Central memory CD8-positive, alpha-beta T cell (primary cell): ENCODE measurements around the gene PRKAR1B.

Source experiments
- ATAC-seq: fragments of 150-1000 bp; cut with Tn5 transposase; replicated peaks from 2 replicates; pipeline ENCODE4 v1.10.0; 2022; ENCODE audit warnings: mild to moderate bottlenecking, moderate FRiP score, moderate number of reproducible peaks; ENCODE audit not compliant: poor library complexity, severe bottlenecking; ENCODE audit errors: extremely low read depth
- DNase-seq, 2 donors: peaks; one replicate each; pipeline ENCODE4 v3.0.0; 2021; ENCODE audit warnings: low spot score in 2 of 2
- H3K27ac Mint-ChIP-seq: one replicate; pipeline ENCODE4 v1.8.0; 2022; ENCODE audit warnings: low read depth, mild to moderate bottlenecking, moderate library complexity, mixed read lengths
- H3K27me3 Mint-ChIP-seq: one replicate; pipeline ENCODE4 v1.8.0; 2022; ENCODE audit warnings: mixed read lengths
- H3K36me3 Mint-ChIP-seq: one replicate; pipeline ENCODE4 v1.8.0; 2022; ENCODE audit warnings: mild to moderate bottlenecking, moderate library complexity, mixed read lengths; ENCODE audit not compliant: insufficient read depth
- H3K4me1 Mint-ChIP-seq: one replicate; pipeline ENCODE4 v1.8.0; 2022; ENCODE audit warnings: mixed read lengths
- H3K4me3 Mint-ChIP-seq: one replicate; pipeline ENCODE4 v1.8.0; 2022; ENCODE audit warnings: mild to moderate bottlenecking, moderate library complexity, mixed read lengths
- H3K9me3 Mint-ChIP-seq: one replicate; pipeline ENCODE4 v1.8.0; 2022; ENCODE audit warnings: mixed read lengths

Gene PRKAR1B

DNA sequence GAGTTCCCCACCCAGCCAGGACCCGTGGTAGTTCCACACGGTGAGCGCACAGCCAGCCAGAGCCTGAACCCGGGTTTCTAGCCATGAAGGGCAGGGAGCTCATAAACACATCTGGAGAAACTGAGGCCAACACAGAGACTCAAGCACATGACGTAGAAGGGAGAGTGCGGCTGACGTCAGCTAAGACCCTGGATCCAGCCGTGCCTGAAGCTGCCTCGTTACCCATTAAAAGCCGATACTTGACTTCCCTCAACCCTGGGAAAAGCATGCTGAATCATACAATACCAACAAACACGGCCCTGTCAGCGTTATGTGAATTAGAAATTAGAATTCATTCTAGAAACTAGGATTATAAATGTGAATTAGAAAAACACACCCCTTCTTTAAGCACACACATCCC is 142.3 kb downstream of the PRKAR1B start:
- Mint-ChIP-seq H3K27ac (peak overlapping the region; percentile 93), H3K9me3 (peaks cover 11% of the 10 kb centered on the region), H3K36me3 (peaks cover 16% of the 10 kb centered on the region), H3K4me1 (peaks cover 28% of the 10 kb centered on the region), H3K4me3 (peak overlapping the region; percentile 86), H3K27me3 (no peaks in the 10 kb centered on the region)
- ATAC-seq (no peak), DNase-seq (no peak)

DNA sequence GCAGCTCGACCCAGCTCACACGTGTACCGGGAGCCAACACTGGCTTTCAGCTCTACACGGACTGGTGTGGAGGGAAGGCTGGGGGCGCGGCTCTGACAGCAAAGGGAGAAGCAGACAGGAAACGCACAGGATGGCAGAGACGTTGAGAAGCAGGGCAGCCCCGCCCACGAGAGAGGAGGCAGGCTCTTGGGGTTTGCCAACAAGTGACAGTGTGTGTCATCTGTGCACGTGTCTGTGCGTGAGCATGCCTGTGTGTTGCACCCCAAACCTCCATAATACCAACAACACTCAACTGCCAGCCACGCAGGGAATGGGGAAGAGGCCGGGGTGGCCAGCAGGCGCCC is 143.0 kb downstream of the PRKAR1B start:
- peaks cover 15% of the 10 kb centered on the region for H3K36me3 Mint-ChIP-seq
- peaks cover 28% of the 10 kb centered on the region for H3K4me1 Mint-ChIP-seq
- peak overlapping the region; percentile 93 for H3K27ac Mint-ChIP-seq
- H3K27me3 Mint-ChIP-seq = no peaks in the 10 kb centered on the region
- peak overlapping the region; percentile 86 for H3K4me3 Mint-ChIP-seq
- peak; percentile 99 for ATAC-seq
- peaks cover 11% of the 10 kb centered on the region for H3K9me3 Mint-ChIP-seq
- DNase-seq = peak; percentile 71 to 86

DNA sequence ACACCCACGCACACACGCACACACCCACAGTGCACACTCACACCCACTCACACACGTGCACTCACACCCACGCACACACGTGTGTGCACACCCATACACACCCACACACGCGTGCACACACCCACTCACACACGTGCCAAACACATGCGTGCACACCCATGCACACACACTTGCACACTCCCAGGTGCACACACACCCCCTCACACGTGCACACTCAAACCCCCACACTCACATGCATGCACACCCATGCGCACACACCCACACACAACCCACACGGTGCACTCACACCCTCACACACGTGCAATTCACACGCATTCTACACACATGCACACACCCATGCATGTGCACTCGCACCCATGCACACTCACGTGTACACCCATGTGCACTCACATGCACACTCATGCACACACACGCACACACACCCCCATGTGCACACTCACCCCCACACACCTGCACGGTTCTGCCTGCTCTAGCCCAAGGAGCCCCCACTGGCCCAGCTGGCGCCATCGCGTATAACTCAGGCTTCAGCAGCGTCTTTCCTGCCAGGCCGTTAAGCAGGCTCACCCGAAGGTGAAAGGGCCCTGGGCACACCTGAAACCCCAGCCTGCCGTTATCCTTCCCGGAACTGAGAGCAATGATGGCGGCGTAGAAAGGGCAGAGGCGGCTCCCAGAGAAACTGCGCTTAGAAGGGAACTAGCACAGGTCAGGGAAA is 143.5 kb downstream of the PRKAR1B start:
- peaks cover 13% of the 10 kb centered on the region for H3K36me3 Mint-ChIP-seq
- no peak for DNase-seq
- H3K27ac Mint-ChIP-seq = peak overlapping the region; percentile 93
- H3K27me3 Mint-ChIP-seq = no peaks in the 10 kb centered on the region
- H3K4me3 Mint-ChIP-seq = peak overlapping the region; percentile 86
- peaks cover 28% of the 10 kb centered on the region for H3K4me1 Mint-ChIP-seq
- ATAC-seq = peak; percentile 37
- H3K9me3 Mint-ChIP-seq = peaks cover 5% of the 10 kb centered on the region

DNA sequence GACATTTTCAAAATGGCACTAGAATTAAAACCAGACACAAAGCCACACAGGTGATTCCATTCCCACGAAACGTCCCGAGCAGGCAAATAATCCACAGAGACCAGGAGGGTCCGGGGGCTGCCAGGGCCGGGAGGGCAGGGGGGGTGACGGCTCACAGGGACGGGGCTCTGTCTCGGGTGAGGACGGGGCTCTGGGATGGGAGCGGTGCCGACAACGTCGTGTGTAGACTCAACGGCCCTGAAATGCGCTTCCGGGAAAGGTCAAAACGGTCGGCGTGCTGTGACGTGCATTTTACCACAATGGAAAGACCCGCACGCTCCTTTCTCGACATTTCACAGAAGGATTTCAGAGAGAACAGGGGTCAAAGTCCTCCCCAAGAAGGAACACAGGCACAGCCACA is 144.2 kb downstream of the PRKAR1B start:
- DNase-seq = no peak
- H3K36me3 Mint-ChIP-seq = peaks cover 8% of the 10 kb centered on the region
- no peaks in the 10 kb centered on the region for H3K9me3 Mint-ChIP-seq
- H3K27ac Mint-ChIP-seq = peak overlapping the region; percentile 93
- no peak for ATAC-seq
- no peaks in the 10 kb centered on the region for H3K27me3 Mint-ChIP-seq
- peak overlapping the region; percentile 86 for H3K4me3 Mint-ChIP-seq
- H3K4me1 Mint-ChIP-seq = peaks cover 28% of the 10 kb centered on the region

DNA sequence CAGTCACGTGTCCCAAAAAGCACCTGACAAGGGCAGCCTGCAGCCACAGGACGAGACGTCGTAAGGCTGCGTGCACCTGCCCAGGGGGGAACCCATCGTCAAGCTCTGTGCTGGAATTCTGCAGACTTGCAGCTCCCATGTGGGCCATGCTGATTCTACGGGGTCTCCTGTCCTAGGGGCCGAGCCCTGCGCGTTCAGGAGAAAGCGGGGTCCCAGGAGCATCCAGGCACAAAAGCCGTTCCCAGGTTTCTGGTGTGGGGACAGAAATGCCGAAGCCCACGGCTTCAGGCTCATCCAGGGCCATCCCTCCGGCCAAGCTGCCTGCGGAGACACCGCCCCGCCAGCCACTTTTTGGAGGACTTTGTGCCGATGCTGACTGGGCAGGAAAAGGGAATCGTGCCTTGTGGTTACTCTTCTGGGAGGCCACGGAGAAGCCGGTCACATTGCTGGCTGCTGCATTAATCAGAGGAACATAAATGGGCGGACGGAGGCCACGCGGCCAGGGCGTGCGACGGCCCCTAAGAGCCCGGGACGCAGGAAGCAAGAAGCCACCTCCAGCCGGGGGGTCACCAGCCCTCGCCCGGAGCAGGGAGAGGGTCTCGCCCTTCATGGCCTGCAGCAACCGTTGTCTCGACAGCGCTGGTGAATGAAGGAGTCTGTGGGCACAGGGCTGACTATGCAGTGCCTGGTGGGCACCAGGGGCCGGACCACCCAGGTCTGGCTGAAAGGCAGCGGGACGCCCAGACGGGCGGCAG is 144.8 kb downstream of the PRKAR1B start:
- ATAC-seq (no peak), DNase-seq (no peak)
- Mint-ChIP-seq H3K27ac (no peak overlapping the region), H3K4me3 (peak overlapping the region; percentile 47), H3K4me1 (peaks cover 28% of the 10 kb centered on the region), H3K9me3 (no peaks in the 10 kb centered on the region), H3K36me3 (peaks cover 8% of the 10 kb centered on the region), H3K27me3 (no peaks in the 10 kb centered on the region)

DNA sequence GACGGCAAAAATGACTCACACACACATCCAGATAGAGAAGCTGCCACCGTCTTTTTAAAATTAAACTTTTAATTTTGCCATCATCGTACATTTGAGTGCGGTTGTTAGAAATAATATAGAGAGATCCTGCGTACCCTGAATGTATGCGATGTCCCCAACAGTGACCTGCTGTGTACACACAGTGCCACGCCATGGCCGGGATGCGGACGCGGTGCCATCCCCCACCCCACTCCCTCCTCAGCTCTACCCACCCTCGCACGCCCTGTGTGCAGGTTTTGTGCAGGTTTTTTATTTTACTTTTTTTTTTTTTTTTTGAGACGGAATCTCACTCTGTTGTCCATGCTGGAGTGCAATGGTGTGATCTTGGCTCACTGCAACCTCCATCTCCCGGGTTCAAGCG is 148.7 kb downstream of the PRKAR1B start:
- Mint-ChIP-seq H3K4me3 (no peak overlapping the region), H3K36me3 (peaks cover 3% of the 10 kb centered on the region), H3K4me1 (peaks cover 8% of the 10 kb centered on the region), H3K27ac (no peak overlapping the region), H3K9me3 (no peaks in the 10 kb centered on the region), H3K27me3 (no peaks in the 10 kb centered on the region)
- DNase-seq (no peak), ATAC-seq (no peak)

DNA sequence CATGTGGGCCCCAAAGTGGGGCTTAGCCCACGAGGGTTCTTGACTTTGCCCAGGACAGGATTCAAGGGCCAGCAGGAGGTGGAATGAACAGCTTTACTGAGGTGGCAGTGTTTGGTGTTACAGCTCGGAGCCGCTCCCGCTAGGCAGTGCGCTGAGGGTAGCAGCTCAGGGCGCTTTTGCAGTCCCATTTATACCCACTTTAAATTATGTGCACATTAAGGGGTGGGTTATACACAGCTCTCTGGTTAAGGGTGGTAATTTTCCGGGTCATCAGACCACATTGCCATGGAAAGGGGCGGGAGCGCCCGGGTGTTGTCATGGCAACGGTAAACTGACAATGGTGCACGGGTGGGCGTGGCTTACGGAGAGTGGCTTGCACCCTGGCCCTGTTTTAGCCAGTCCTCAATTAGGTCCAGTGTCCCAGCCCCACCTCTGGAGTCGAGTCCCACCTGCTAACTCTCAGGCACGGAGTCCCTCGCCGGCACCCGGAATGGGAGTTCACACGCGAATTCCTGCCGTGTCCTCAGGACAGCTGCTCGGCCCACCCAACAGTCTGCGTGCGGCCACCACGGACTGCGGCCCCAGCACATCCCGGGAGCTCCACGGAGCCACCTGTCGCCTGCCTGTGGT is 149.2 kb downstream of the PRKAR1B start:
- Mint-ChIP-seq H3K27ac (no peak overlapping the region), H3K4me3 (no peak overlapping the region), H3K36me3 (no peaks in the 10 kb centered on the region), H3K9me3 (no peaks in the 10 kb centered on the region), H3K27me3 (no peaks in the 10 kb centered on the region), H3K4me1 (peaks cover 6% of the 10 kb centered on the region)
- ATAC-seq (no peak), DNase-seq (no peak)

DNA sequence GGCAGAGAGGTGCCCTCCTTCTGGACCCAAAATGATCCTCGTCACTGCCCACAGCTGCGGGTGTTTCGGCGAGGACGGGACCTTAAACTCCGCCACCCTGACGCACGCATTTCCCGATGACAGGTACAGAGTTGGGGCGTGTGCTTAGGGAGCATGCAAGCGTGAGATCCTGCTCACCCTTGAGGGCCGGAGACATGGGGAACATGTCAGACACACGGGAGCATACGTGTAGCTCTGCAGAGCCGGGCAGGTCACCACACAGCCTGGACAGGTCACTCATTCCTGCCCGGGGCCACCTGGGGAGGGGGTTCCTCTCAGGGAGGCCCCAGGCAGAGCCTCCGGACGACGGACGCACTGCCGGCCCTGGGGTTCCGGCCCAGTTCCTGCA is 149.8 kb downstream of the PRKAR1B start:
- peaks cover 6% of the 10 kb centered on the region for H3K4me1 Mint-ChIP-seq

DNA sequence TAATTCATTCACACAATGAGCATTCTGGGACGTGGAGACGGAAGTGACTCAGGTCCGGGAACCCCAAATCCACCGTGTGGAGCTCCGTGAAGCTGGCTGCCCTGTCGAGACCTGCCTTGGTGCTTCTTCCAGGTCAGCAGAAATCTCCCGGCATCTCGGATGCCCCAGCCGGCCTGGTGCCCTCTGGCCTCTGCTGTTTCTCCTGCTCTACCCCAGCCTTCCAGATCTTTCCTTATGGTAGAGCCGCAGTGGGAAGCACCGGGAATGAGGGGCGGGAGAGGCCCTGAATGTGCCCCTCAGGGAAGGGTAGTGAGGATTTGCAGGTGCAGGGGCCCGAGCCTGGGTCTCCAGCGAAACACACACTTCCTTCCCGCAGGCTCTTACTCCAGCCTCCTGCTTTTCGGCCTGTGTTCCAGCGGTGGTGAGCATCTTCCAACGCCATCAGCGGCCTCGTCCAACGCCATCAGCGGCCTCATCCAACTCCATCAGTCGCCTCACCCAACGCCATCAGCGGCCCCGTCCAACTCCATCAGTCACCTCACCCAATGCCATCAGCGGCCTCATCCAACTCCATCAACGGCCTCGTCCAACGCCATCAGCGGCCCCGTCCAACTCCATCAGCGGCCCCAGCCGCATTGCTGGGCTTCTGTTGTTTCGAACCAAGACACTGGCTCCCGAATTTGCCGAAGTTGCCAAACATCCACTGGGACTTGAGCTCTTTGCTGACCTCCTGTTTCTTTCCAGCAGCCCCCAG is 150.4 kb downstream of the PRKAR1B start:
- Mint-ChIP-seq H3K27me3 (no peaks in the 10 kb centered on the region), H3K9me3 (no peaks in the 10 kb centered on the region), H3K4me1 (peaks cover 6% of the 10 kb centered on the region), H3K4me3 (no peak overlapping the region), H3K27ac (no peak overlapping the region), H3K36me3 (no peaks in the 10 kb centered on the region)
- no peak for DNase-seq
- ATAC-seq = no peak

More for the DNA sequence above, 149.8 kb downstream of the PRKAR1B start:
- DNase-seq (no peak), ATAC-seq (no peak)
- no peak overlapping the region for H3K4me3 Mint-ChIP-seq
- H3K36me3 Mint-ChIP-seq = no peaks in the 10 kb centered on the region
- H3K27me3 Mint-ChIP-seq = no peaks in the 10 kb centered on the region
- H3K27ac Mint-ChIP-seq = no peak overlapping the region
- H3K9me3 Mint-ChIP-seq = no peaks in the 10 kb centered on the region

DNA sequence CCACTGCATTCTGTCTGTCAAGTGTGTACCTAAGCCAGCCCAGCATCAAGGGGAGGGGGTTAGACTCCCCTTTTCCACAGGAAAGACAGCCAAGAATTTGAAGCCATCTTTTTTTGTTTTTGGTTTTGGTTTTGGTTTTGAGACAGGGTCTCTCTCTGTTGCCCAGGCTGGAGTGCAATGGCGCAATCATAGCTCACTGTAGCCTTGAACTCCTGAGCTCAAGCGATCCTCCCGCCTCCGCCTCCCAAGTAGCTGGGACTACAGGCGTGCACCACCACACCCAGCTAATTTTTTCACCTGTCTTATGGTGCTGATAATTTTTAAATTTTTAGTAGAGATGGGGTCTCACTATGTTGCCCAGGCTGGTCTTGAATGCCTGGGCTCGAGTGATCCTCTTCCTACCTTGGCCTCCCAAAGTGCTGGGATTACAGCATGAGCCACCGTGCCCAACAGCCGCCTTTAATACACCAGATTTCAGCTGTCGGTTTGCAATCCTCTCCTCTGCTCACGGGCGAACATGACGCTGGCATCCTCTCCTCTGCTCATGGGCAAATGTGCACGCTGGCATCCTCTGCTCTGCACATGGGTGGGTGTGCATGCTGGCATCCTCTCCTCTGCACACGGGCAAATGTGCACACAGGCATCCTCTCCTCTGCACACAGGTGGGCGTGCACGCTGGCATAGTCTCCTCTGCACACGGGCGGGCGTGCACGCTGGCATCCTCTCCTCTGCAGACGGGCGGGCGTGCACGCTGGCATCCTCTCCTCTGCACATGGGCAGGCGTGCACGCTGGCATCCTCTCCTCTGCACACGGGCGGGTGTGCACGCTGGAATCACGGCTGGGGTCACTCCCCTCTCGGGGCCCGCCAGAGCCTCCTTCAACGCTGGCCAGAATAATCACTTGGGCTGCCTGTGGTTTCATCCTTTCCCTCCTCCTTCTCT is 151.4 kb downstream of the PRKAR1B start:
- no peak for DNase-seq
- Mint-ChIP-seq H3K4me1 (peaks cover 6% of the 10 kb centered on the region), H3K9me3 (no peaks in the 10 kb centered on the region), H3K4me3 (peak overlapping the region; percentile 28), H3K27me3 (no peaks in the 10 kb centered on the region), H3K27ac (no peak overlapping the region), H3K36me3 (no peaks in the 10 kb centered on the region)
- no peak for ATAC-seq

DNA sequence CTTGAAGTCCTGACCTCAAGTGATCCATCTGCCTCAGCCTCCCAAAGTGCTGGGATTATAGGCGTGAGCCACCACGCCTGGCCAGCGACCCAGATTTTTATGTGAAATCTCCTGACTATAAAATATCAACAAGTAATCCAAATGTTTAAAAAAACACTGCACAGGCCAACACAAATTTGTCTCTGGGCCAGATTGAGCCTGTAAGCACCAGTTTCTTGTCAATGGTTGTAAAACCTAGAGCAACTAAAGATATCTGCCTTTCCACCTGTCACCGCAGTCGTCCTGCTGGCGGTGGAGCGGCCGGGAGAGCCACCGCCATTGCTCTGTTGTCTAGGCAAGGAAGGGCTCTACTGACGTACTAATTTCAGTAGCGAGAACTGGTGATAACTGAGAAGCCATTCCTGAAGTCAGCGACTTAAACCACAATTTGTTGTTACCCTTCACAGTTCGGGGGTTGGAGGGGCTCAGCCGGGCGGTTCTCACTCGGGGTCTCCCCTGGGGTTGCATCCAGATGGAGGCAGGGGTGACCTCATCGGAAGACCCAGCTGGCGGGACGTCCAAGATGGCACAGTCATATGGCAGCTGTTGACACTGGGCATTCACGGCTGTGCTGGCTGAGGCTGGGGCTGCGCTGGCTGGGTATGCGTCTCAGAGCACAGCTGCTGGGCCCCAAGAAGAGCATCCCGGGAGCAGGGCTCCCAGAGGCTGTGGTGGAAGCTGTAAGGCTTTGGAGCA is 152.3 kb downstream of the PRKAR1B start:
- Mint-ChIP-seq H3K4me3 (no peak overlapping the region), H3K4me1 (peaks cover 6% of the 10 kb centered on the region), H3K36me3 (no peaks in the 10 kb centered on the region), H3K27me3 (no peaks in the 10 kb centered on the region), H3K9me3 (no peaks in the 10 kb centered on the region), H3K27ac (no peak overlapping the region)
- DNase-seq = no peak
- no peak for ATAC-seq
